GM08714 (cell line): Measurements from ENCODE around the gene ADH4.

Experiments
- H3K4me3 ChIP-seq: fragments of 200-500 bp; sonication (Bioruptor generic); 2 replicates; pipeline ENCODE4 v1.5.1; 2014; ENCODE audit warnings: mild to moderate bottlenecking, low read length, inconsistent platforms
- ZNF274 ChIP-seq: IDR thresholded peaks from 2 replicates; pipeline ENCODE4 v1.6.1; 2012; ENCODE audit warnings: mild to moderate bottlenecking, low read depth, low read length

Gene ADH4

GRCh38 chr4:99078931-99079624 is 65.0 kb downstream of the ADH4 start:
- no peak for TF ChIP-seq ZNF274
- H3K4me3 ChIP-seq, result no peak overlapping the region

- H3K4me3 ChIP-seq, result no peak overlapping the region
- TF ChIP-seq ZNF274, result no peak
These were observed 65.8 kb downstream of the ADH4 start for GRCh38 chr4:99078336-99078735.

GRCh38 chr4:99077177-99077576 is 66.9 kb downstream of the ADH4 start:
- no peak for TF ChIP-seq ZNF274
- no peak overlapping the region for H3K4me3 ChIP-seq

GRCh38 chr4:99076292-99076976 is 67.7 kb downstream of the ADH4 start:
- no peak overlapping the region for H3K4me3 ChIP-seq
- no peak for TF ChIP-seq ZNF274

GRCh38 chr4:99074816-99075215 is 69.3 kb downstream of the ADH4 start:
- TF ChIP-seq ZNF274, result no peak
- no peak overlapping the region for H3K4me3 ChIP-seq
